ENCODE measurements around the gene TXNL4B. TPM values are rescaled to one million over a fixed set of nuclear protein-coding genes. Genes with fewer than 3 reads are reported as not detected.
"Not testable (repeated sequence)": the region's sequence is repeated elsewhere in the genome, so short reads cannot be mapped to it uniquely, and the experiment has no call there.

TXNL4B gene
- total RNA-seq, 6 experiments from 2014 or later, result 5.9 to 10.4 (median 9.9) TPM

GRCh38 chr16:72083778-72084404 lies 9.5 kb downstream of the TXNL4B start:
- TF ChIP-seq CTCF (IDR thresholded peaks at IDR 0.05), result no peak
- Mint-ChIP-seq H3K9me3 (peaks cover 13% of the 10 kb centered on the region), H3K27ac (no peak overlapping the region), H3K4me3 (no peak overlapping the region), H3K27me3 (ENCODE audit: insufficient read depth) (no peaks in the 10 kb centered on the region; the same call in none of the 2 replicates), H3K4me1 (ENCODE audit: low read depth) (no peaks in the 10 kb centered on the region), H3K36me3 (ENCODE audit: low read depth) (peaks cover 34% of the 10 kb centered on the region)
- no peak for DNase-seq

- not testable (repeated sequence) for H3K9me3 Mint-ChIP-seq; DNase-seq; H3K27me3 Mint-ChIP-seq (ENCODE audit: insufficient read depth); H3K4me3 Mint-ChIP-seq; H3K27ac Mint-ChIP-seq; H3K4me1 Mint-ChIP-seq (ENCODE audit: low read depth); H3K36me3 Mint-ChIP-seq (ENCODE audit: low read depth)
These were observed 16.3 kb downstream of the TXNL4B start for GRCh38 chr16:72076991-72077706.

- not testable (repeated sequence) for H3K27ac Mint-ChIP-seq; H3K9me3 Mint-ChIP-seq; H3K27me3 Mint-ChIP-seq (ENCODE audit: insufficient read depth); H3K4me3 Mint-ChIP-seq; H3K4me1 Mint-ChIP-seq (ENCODE audit: low read depth); H3K36me3 Mint-ChIP-seq (ENCODE audit: low read depth); DNase-seq
These were observed 18.4 kb downstream of the TXNL4B start for GRCh38 chr16:72075067-72075466.

- DNase-seq, result no peak
- Mint-ChIP-seq H3K27ac (no peak overlapping the region), H3K27me3 (ENCODE audit: insufficient read depth) (peaks cover 3% of the 10 kb centered on the region), H3K36me3 (ENCODE audit: low read depth) (no peaks in the 10 kb centered on the region), H3K9me3 (no peaks in the 10 kb centered on the region), H3K4me1 (ENCODE audit: low read depth) (no peaks in the 10 kb centered on the region), H3K4me3 (no peak overlapping the region)
- no peak for TF ChIP-seq CTCF (IDR thresholded peaks at IDR 0.05)
These were observed 19.7 kb downstream of the TXNL4B start for GRCh38 chr16:72073560-72074230.

GRCh38 chr16:72072514-72073342 lies 20.7 kb downstream of the TXNL4B start:
- DNase-seq, result no peak
- no peak for TF ChIP-seq CTCF (IDR thresholded peaks at IDR 0.05)
- no peaks in the 10 kb centered on the region for H3K9me3 Mint-ChIP-seq
- H3K4me3 Mint-ChIP-seq, result no peak overlapping the region
- H3K4me1 Mint-ChIP-seq (ENCODE audit: low read depth), result no peaks in the 10 kb centered on the region
- peaks cover 3% of the 10 kb centered on the region for H3K27me3 Mint-ChIP-seq (ENCODE audit: insufficient read depth)
- H3K36me3 Mint-ChIP-seq (ENCODE audit: low read depth), result no peaks in the 10 kb centered on the region
- no peak overlapping the region for H3K27ac Mint-ChIP-seq

- H3K9me3 Mint-ChIP-seq, result no peaks in the 10 kb centered on the region
- TF ChIP-seq CTCF (IDR thresholded peaks at IDR 0.05), result no peak
- H3K4me1 Mint-ChIP-seq (ENCODE audit: low read depth), result no peaks in the 10 kb centered on the region
- DNase-seq, result no peak
- H3K4me3 Mint-ChIP-seq, result no peak overlapping the region
- H3K27me3 Mint-ChIP-seq (ENCODE audit: insufficient read depth), result peaks cover 9% of the 10 kb centered on the region
- H3K27ac Mint-ChIP-seq, result no peak overlapping the region
- H3K36me3 Mint-ChIP-seq (ENCODE audit: low read depth), result no peaks in the 10 kb centered on the region
These were observed 24.5 kb downstream of the TXNL4B start for GRCh38 chr16:72068930-72069329.

Data from HFFc6 (cell line).